NCI-H2081 treated with DMSO at 0.1 percent for 48 hours (cell line): ENCODE results near the gene F13A1.

Experiments
- DNase-seq: peaks from one replicate; lab custom pipeline; 2025; lab: John Stamatoyannopoulos, UW

Gene F13A1

DNA sequence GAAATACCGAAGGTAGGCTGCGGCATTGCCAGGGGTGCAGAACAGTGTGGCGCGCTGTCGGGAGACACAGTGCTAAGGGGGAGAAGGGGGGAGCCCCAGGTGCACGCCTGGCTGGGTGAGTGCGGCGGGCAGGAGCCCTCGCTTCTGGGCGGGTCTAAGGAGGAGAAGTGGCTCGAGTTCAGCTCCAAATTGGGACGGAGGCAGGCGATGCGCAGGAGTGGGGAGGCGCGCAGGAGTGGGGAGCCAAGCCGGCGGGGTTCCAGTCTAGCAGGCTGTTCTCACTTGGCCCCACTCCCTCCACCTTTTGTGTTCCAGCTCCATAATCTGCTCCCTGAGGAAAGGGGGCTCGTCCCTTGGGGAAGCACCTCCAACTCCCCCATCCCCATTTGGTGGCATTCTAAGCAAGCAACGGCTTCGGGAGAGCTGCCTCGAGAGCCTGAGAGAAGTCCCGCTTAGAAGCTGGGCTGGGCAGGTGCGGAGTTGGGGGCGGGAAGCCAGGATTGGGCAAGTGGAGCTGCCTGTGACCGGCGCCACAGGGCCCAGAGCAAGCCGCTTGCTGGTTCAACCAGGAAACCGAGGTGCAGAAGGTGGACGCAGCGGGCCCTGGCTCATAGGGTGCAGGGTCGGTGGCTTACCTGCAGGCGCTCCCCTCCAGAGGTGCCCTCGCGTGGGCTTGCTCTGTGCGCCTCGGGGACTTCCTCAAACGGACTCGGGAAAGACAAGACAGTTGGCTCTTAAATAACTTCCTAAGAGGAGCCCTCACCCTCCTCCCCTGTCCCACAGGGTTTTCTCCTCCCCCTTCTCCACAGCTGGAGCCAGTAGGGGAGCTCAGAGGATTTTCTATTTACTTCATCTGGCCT lies at the start of gene F13A1:
TSS of gene F13A1 (minus strand) at position 711 of the 860 bp plus-strand sequence. CDS start 1,998 bp downstream, outside the sequence.
- DNase-seq: no peak

DNA sequence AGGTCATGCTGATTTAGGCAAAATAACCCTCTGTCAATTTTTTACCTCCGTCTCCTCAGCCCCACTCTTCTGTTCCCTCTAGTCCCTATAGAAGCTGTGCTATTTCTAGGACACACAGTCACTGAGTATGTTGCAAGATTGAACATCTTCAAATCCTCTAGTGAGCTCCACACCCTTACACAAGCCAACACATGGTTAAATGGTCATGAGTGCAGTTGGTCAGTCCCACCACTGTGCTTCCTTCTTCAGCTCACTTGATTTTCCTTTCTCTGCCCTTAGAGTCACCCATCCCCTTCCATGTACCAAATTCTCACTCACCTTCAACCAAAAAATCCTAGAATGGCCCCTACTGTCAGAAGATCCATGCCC lies 48.2 kb upstream of the F13A1 start:
- no peak for DNase-seq

DNA sequence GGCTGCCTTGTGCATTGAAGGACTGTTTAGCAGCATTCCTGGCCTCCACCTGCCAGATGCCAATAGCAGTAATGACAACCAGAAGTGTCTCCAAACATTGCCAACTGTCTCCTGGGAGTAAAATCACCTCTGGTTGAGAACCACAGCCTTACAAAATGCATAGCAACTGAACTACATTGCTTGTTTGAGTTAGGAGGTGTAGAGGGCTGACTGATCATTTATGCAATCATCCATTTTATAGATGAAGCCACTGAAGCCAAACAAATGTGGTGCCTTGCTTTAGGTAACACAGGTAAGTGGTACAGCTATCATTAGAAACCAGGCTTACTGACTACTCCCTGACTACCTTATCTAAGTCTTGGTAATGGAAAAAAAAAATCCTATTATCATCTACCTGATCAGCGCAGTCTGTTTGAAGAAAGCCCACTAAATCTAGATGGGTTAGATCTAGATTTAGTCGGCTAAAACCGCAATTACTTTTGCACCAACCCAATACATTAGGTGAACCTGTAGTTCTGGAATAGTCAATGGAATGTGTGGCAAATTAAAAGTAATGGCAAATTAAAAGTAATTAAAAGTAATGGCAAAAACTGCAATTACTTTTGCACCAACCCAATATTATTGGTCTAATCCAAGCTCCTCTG lies 47.7 kb upstream of the F13A1 start:
- no peak for DNase-seq

DNA sequence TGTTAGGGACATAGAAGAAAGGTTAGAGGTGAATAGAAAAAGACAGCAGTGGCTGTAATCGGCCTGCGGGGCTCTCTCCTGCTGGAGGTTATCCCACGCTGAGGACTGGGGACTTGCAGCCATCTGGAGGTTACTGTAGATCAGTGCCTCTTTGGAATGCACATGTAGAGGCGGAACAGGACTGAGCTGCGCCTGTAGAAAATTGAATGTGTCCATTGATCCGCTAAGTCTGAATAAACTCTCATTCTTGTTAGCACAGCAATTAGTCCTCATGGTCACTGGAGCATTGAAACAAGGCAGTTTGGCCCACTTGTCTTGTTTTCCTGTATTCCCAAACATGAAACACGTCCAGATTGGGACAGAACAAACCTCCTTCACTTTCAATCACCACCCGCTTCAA lies 46.3 kb upstream of the F13A1 start:
- DNase-seq: no peak

DNA sequence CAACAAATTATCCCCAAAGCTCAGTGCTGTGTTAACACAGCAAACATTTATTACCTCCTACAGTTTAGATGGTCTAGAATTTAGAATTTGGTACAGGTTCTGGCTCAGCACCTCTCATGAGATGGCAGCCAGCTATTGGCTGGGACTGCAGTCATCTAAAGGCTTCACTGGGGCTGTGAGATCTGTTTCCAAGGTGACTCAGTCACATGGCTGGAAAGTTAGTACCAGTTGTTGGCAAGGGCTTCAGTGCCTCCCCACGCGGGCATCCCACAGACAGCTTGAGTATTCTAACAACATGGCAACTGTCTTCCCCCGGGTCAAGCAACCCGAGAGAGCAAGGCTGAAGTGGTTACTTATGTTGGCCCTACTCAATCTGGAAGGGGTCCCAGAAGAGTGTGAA lies 44.8 kb upstream of the F13A1 start:
- DNase-seq: no peak

DNA sequence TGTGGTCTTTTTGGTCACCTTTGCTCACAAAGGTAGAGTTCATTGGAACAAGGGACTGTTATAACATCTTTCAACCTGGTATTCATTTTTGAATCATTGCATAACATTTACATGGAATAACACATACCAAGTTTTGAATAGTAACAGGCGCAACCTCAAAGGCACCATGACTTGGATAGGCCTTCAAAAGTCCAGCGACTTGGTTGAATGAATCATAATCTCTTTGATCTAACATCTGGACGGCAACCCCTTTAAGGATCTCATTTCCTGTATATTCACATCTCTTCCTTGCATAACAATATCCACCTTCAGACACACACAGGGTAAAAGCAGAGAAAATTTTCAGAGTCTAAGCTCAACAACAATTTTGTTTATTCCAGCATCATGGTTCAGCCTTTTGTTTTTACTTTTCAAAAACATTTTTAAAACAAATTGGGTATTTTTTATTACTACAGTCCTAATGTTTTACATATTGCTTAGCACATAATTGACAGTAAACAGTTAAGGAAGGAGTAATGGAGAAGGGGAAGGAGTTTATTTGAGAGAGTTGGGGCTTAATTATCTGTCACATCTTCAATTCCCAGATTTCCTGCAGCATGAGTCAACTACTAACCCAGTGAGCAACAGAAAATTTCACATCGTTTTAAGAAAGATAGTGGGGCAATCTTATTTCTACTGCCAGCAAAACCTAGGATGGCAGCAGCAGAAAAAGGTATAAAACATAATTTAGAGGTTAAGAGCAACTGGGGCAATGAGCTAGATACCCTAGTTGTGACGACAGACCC lies 41.8 kb upstream of the F13A1 start:
- no peak for DNase-seq

DNA sequence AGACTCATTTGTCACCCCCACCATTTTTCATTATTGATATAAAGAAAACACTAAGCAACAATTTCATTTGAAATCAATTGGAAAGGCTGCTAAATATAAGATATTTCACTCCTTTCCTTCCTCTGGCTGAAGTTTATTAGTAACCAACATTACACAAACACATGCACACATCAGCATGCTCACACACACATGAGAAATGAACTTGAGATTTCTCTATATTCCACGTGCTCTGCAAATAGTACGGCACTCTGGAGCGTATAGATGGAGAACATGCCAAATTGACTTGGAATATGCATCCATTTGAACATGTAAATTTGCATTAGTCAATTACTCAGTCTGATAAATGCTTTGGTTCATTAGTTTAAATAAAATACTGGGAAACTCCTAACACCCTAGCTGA lies 37.1 kb upstream of the F13A1 start:
- no peak for DNase-seq

DNA sequence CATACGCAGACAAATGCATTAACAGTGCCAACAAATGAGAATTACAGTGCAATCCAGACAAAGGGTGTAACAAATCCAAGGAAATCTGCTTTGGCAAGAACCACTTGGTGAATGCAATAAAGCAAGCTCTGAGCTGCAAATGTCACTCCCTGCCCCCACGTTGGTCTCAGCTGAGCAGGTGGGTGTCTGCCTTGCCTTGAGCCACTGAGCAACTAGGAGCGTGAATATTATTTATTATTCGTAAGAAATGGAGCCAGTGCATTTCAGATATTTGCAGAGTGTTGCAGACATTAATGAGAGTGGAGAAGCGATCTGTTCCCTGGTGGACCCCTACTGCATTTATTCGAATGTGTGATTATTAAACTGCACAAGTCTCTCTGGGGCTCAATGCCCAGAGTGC lies 36.6 kb upstream of the F13A1 start:
- no peak for DNase-seq

DNA sequence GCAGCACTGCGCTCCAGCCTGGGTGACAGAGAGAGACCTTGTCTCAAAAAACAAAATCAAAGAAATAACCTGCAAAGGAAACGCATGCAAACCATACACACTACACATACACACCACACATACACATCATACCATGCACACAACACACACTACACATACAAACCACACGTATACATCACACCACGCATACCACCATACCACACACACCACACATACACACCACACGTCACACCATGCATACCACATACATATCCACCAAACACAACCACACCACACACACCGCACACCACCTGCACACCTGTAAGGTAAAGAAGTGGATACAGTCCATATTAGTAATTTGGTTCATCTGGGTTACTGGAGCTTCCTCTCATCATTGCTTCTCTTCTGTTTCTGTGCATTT lies 32.3 kb upstream of the F13A1 start:
- no peak for DNase-seq

DNA sequence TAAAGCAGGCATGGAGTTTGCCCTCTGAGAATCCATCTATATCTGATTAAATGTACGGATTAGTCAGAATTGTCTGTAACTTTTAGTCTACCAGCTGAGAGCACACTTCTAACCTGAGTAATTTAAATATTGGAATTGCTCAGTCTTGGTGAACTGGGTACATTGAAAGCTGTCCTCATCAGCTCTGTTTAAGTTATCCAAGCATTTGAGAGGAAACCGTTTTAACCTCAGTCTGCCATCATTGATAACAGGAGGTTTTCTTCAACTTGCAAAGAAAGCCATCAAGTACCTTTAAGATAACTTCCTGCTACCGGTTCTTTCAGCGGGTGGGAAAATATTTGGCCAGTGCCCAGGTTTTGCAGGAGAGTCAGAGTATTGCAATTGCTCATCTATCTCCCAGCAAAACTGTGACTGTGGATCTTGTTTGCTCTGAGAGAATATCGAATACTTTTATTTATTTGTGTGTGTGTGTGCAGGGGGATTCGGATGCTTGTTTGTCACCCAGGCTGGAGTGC lies 31.1 kb upstream of the F13A1 start:
- no peak for DNase-seq

DNA sequence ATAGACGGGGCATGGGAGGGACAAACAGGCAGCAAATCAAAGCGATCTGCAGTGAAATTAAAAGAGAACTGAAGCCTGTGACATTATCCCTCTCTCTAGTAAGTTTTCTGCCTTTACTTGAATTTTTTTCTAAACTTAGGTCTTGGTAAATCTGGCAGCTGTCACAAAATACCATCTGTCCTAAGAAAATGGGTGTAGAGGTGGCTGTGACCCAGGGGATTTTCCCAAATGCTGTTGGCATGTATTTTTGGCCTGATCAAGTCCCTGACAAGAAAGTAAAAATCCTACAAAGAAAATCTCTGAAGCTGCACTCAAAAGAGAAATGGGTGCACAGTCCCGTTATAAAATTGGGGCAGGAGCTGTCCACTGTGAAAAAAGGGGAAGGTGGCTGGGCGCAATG lies 30.2 kb upstream of the F13A1 start:
- DNase-seq: no peak

DNA sequence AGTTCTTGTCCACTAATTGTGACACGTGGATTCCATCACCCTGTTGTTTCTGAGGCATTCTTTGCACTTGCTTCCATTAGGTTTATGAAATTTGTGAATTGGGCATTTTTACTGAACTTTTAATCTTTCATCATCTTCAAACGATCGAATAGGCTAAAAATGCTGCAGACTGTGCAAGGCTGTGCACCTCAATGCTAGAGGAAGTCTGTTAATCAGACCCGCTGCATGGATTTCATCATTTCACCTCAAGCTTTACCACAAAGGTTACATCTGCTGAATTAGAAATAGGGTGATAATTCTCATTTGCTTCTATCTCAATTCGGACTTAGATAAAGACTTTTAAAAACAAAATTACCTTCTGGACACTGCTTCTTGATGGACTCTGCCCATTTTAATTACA lies 27.8 kb upstream of the F13A1 start:
- DNase-seq: no peak

DNA sequence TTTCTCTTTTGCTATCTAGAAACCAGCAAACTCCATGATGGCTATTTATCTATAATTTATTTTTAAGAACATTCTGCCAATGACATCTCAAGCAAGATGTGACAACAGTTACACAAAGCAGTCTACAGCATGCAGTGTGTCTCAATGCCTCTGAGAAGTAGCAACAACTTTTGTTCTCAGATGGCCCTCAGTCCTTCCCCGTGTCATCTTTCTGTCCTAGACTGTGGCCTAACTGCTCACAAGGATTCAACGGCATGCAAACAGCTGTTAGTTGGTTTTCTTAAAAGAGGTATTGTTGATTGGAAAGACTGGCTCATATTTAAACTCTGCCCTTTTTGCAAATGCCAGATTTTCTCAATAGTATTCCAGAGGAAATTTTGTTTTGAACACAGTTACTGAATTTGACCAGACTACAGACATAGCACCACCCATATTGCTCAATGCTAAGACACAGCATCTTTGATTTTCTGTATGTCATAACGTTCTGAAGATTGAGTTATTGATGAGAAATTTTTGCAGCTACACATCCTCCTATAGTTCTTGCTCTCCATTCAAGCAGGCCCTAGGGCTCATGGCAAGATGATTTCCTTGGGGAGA lies 26.1 kb upstream of the F13A1 start:
- DNase-seq: no peak

DNA sequence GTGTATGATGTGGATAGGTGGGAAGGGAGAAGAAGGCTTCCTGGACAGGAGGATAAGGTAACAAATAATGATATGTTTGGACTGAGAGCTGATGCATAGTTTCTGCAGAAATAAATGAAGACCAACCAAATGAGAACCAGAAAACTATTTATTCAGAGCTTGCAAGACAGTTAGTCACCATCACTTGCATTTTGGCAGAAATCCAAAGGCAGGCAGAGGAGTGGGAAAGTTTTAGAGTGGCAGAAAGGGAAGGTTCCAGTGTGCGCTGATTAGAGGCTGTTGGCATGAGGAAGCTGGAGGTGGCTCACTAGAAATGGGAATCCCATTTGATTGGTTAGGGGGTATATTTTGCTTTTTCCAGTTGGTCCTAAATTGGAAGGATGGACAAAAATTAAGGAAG lies 13.0 kb upstream of the F13A1 start:
- no peak for DNase-seq

DNA sequence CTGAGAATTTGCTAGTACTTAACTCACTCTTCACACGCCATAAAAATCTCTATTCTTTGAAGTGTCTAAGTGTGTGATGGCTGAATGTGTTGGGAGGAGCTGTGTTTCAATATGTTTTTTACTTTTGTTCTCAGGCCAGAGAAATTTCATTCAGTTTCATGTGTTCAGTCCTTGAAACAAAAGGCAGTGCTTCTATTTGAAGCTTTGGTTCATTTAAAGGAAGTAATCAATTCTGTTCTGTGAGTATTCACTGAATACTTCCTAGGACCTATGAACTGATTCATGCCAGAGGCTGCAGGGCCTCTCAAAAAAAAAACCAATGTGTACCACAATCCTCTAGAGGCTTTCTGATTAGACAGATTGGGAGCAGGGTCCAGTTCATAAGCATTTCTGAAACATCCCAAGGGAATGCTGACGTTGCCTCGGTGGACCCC lies 12.4 kb upstream of the F13A1 start:
- DNase-seq: no peak

DNA sequence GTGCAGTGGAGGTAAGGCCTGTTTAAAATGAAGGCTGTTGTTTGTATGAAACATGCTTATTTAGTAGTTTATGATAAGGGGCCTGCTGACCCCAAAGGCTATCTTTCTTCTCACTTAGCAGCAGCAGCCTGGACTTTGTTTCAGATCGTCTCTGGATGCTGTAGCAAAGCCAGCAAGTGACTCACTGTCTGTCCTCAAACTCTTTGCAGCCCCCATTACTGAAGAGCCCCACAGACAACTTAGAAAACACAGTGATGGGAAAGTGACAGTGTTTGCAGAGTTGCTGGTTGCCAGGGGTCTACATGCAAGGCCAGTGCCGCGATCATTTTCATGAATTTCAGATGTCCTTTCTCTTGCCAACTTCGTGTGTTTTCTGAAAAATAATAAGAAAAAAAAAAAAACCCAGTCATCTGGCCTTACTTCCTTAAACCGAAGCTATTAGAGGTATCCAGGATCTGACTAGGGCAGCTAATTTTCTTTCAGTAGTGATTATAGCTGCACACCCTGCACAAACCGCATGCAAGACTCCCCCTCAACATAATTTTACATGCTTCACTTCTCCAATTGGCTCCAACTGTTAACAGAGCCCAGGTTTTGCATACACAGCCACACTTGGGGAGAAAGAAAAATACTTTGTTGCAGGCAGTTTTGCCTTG lies 11.6 kb upstream of the F13A1 start:
- DNase-seq: no peak

DNA sequence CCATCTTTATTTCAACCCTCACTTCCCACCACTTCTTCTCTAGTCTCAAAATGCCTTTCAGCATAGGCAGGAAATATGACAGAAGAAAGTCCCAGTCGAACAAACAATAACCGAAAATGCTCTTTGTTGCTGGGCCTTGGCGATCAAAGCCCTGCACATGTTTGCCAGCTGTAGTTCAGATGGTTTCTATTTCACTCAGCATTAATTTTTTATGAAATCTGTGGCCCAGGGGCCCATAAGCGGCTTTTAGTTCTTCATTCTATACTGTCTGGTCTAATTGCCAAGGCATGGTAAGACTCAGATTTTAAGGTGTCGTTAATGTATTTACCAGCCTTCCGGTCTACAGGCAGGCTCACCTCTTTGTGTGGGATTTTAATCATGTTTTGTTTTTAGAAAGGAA lies 10.9 kb upstream of the F13A1 start:
- no peak for DNase-seq

DNA sequence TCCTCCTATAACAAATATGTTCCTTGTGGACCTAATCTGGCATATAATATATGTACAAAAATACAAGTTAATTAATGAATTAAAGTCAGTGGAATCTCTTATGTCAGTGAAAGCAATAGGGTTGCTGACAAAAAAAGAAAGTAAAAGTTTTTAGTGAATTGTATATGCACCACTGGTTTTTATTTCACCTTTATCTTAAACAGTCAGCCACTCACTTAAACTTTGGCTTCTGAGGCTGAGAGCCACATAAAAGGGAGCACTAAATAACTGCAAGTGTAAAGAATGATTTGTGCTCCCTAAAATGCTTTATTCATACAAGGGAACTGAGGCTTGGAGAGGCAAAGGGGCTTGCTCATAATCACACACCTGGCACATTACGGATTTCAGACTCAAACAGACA lies 9.9 kb upstream of the F13A1 start:
- no peak for DNase-seq

DNA sequence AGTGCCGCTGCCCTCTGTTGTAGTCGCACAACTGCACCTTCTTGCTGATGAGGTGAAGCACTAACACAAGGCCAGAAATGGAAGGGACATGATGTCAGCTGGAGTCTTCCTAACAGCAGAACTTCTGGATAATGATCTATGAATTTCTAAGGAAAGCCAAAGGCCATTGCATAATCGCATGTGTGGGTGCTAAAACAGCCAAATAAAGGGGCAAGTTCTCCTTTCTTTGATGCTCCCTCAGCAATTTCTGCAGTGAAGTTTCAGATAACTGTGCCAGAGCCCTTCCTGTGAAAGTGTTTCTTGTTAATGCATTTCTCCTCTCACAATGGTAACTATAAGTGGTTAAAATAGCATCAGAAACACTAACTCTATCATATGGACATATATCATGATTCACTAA lies 8.0 kb upstream of the F13A1 start:
- no peak for DNase-seq

DNA sequence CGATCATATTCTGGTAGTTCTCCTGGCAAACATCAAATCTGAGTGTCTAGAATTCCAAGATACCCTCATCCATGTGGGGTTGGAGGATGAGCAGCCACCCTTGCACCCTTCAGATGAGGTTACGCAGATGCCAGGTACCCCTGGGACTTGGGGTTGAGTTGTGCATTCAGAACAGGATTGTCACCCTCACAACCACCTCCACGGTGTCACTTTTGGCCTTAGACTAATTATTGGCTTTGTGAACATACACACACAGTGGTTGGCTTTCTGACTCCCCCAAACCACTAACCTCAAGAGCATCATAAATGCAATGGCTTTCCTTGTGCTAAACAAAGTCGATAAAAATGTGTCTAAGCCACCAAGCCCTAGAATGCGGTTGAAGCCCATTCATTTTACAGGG lies 2.9 kb upstream of the F13A1 start:
- DNase-seq: no peak

DNA sequence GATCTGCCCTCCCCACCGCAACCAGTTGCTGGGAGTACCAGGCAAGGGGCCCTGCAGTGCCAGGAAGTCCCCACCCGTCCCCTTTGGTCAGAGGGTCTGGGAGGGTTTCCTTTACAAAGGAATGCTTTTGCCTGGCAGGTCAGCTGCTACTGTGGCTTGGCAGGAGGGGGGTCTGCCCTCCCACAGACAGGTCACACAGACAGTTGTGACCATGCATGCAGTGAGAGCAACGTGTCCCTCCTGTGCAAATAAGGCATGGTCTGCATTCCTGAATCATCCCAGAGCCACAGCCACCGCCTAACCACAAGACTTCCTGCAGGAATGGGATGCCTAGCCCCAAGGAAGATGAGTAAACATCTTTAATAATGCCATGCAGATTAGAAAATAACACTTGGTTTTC lies 439 bp upstream of the F13A1 start:
- DNase-seq: no peak
